Stimulated activated CD4-positive, alpha-beta T cell treated with anti-CD3 and anti-CD28 coated beads, Interleukin-4, amount 100 ng/mL, for 48 hours (primary cell): ENCODE measurements around the gene POU3F3.

Experiments used
- DNase-seq, 2 donors: peaks; one replicate each; pipeline ENCODE4 v3.0.0-alpha.2; 2020; ENCODE audit warnings: low read depth in 2 of 2

The POU3F3 gene

GRCh38 chr2:104875262-104875661 is 21.3 kb downstream of the POU3F3 start:
- DNase-seq = no peak

- DNase-seq = no peak
Measured at GRCh38 chr2:104876606-104877570, 23.0 kb downstream of the POU3F3 start.

- no peak for DNase-seq
Measured at GRCh38 chr2:104878863-104879512, 25.1 kb downstream of the POU3F3 start.

GRCh38 chr2:104880076-104880475 is 26.2 kb downstream of the POU3F3 start:
- DNase-seq = no peak

GRCh38 chr2:104883357-104883756 is 29.4 kb downstream of the POU3F3 start:
- no peak for DNase-seq

- no peak for DNase-seq
Measured at GRCh38 chr2:104885119-104885782, 31.3 kb downstream of the POU3F3 start.

- no peak for DNase-seq
Measured at GRCh38 chr2:104887676-104888075, 33.8 kb downstream of the POU3F3 start.

- no peak for DNase-seq
Measured at GRCh38 chr2:104888489-104889258, 34.8 kb downstream of the POU3F3 start.

- no peak for DNase-seq
Measured at GRCh38 chr2:104889291-104889959, 35.5 kb downstream of the POU3F3 start.

- no peak for DNase-seq
Measured at GRCh38 chr2:104889960-104890684, 36.2 kb downstream of the POU3F3 start.

- DNase-seq = no peak
Measured at GRCh38 chr2:104890685-104891069, 36.8 kb downstream of the POU3F3 start.

GRCh38 chr2:104891145-104891544 is 37.2 kb downstream of the POU3F3 start:
- DNase-seq = no peak

- DNase-seq = no peak
Measured at GRCh38 chr2:104896446-104896845, 42.5 kb downstream of the POU3F3 start.

GRCh38 chr2:104897515-104898184 is 43.7 kb downstream of the POU3F3 start:
- no peak for DNase-seq

GRCh38 chr2:104900608-104901007 is 46.7 kb downstream of the POU3F3 start:
- DNase-seq = no peak

GRCh38 chr2:104901037-104901881 is 47.3 kb downstream of the POU3F3 start:
- DNase-seq = no peak

- DNase-seq = no peak
Measured at GRCh38 chr2:104902317-104902716, 48.4 kb downstream of the POU3F3 start.
